ENCODE results near the gene CNNM3.
"Not testable (repeated sequence)": the region's sequence is repeated elsewhere in the genome, so short reads cannot be mapped to it uniquely, and the experiment has no call there.

The CNNM3 gene

DNA sequence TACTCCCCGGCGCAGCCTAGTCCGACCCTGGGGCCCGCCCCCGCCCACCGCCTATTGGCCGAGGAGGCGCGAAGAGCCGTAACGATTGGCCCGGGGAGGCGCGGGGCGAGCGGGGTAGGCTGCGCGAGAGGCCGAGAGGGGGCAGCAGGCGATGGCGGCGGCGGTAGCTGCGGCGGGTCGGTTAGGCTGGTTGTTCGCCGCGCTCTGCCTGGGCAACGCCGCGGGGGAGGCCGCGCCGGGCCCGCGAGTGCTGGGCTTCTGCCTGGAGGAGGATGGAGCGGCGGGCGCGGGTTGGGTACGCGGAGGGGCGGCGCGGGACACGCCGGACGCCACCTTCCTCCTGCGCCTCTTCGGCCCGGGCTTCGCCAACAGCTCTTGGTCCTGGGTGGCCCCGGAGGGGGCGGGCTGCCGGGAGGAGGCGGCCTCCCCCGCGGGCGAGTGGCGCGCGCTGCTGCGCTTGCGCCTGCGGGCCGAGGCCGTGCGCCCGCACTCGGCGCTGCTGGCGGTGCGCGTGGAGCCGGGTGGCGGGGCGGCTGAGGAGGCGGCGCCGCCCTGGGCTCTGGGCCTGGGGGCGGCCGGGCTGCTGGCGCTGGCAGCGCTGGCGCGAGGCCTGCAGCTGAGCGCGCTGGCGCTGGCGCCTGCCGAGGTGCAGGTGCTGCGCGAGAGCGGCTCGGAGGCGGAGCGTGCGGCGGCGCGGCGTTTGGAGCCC is at the start of gene CNNM3:
CNNM3 (plus strand) TSS at position 142 of the 709 bp plus-strand sequence; CDS start at position 152, 10 bp downstream.
- DNase-seq = peak; percentile 95

DNA sequence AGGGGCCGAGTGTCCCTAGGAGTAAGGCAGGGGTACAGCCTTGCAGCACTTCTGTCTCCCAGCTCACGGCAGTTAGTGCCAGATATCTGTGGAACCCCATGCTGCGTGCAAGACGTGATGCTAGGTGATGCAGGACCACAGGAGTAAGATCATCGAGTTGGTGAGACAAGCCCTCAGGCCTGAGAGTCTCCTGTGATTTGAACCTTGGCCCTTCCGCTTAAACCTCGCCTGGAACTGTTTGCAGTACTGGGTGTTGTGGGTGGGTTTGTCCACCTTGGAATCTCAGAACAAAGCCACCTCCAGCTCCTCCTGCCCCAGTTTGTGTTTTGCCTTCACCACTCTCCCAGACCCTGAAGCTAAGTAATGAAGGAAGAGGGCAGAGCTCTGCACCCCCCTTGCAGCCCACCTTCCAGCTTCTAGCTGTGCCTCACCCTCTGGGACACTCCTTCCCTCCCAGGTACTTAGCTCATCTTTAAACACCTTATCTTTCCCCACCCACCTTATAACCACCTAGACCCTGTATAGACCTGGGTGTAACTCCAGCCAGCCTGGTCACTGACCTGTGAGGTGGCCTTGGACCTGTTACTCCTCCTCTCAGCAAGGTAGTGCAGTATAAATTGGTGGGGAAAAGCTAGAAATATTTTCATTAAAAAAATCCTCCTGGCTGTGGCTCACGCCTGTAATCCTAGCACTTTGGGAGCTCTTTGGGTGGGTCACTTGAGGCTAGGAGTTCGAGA is 48.8 kb upstream of the CNNM3 start:
- DNase-seq = no peak

DNA sequence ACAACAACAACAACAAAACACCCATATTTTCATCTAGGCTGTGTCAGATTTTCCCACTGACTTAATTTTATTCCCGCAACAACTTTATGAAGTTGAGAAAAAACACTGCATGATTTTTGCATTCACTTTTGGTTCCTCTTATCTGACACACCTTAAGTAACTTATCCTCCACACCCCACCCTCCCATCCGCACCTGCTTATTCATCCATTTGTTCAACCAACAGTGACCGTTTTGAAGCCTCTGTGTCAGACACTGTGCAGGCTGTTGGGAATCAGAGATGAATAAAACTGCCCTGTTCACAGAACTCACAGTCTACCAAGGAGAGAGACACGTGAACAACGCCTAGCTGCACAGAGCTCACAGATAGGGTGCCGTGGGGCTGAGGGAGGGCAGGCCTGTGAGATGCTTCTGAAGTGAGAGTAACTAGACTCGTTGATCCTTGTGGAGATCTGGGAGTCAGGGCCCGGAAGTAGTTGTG is 47.9 kb upstream of the CNNM3 start:
- no peak for DNase-seq

- DNase-seq = no peak
Measured at GRCh38 chr2:96769814-96770213, 46.3 kb upstream of the CNNM3 start.

DNA sequence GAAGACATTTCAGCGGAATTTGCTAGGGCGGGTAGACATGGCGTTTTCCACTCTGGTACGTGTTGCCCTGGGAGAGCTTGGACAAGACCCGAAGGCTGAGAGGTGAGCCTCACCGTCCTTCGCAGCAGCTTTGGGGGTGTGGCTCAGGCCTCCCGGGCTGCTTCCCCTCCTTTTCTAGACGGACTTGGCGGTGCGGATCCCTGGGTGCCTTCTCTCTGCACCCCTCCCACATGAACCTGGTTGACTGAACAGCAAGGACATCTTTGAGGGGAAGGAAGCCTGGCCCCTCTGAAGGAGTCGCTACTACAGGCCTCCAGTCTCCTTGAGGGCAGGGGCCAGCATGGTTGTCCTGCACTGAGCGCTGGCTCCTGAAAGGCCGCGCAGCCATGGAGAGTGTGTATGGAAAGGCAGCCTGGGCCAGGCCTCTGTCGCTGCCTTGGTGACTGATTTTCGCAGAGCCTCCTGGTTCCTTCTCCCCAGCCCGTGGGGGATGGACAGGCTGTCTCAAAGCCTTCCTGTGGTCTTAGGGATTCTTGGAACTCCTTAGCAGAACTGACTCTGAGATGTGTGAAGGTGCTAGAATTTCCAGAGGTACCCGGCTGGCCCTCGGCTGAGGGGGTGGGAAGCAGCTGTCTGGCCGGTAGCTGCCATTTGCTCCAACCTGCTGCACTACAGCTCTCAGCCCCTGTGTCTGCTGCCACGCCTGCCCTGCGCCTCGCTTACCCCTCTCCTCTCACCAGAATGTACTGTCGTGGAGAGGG is 45.4 kb upstream of the CNNM3 start:
- DNase-seq = no peak

GRCh38 chr2:96771796-96772618 is 44.1 kb upstream of the CNNM3 start:
- no peak for DNase-seq

- no peak for DNase-seq
Measured at GRCh38 chr2:96772903-96773671, 43.0 kb upstream of the CNNM3 start.

DNA sequence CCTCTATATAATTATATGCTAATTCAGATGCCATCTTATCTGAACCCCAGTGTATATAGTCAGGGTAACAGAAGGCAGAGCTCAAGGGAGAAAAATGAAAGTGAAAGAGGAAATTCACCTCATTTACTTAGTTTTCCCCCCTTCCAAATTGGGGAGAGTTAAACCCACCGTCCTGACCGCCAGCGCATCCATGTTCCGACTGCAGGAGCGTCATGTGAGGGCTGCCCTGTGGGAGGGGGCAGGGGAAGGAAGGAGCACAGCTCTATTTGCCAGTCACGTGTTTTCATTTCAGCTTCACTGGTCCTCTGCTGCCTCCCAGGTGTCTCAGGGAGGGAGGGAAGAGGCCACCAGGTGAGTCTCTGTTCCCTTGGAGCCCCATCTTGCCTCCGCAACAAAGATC is 42.1 kb upstream of the CNNM3 start:
- peak; percentile 88 for DNase-seq

GRCh38 chr2:96775160-96775559 is 40.9 kb upstream of the CNNM3 start:
- DNase-seq = no peak

- DNase-seq = no peak
Measured at GRCh38 chr2:96783388-96783787, 32.7 kb upstream of the CNNM3 start.

GRCh38 chr2:96787411-96787810 is 28.7 kb upstream of the CNNM3 start:
- DNase-seq = no peak

DNA sequence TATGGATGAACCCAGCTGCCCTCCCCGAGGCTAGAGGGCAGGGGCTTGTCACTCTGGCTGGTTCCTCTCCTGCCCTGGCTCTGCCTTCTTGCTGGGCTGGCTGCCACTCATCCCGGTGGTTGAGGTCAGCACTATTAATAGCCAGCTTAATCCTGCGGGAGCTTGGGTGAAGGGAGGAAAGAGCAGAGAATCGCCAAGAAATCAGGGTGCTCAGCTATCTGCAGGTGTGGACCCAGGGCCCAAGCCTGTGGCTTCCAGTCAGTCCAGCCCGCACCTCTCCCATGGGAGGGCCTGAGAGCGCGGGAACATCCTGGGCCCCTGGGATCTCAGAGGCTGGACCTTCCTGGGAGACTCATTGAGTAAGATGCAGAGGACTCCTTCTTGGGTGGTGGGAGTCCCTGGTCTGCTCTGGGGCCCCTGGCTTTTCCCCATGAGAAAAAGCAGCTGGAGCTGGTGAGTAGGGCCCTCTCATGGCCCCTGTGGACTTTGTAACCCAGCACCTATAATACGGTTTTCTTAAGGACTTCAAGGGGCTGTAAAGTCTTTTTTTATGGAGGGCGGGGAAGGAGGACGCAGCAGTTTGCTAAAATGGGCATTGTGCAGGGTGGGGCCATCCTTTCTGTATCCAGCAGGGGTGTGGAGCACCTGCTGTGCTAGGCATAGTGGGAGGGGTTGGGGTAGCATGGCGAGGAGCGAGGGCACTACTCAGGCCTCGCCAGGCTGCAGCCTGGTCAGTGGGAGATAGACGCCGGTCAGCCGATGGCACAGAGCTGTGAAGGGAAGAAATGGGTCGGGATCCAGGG is 27.4 kb upstream of the CNNM3 start:
- DNase-seq = no peak

DNA sequence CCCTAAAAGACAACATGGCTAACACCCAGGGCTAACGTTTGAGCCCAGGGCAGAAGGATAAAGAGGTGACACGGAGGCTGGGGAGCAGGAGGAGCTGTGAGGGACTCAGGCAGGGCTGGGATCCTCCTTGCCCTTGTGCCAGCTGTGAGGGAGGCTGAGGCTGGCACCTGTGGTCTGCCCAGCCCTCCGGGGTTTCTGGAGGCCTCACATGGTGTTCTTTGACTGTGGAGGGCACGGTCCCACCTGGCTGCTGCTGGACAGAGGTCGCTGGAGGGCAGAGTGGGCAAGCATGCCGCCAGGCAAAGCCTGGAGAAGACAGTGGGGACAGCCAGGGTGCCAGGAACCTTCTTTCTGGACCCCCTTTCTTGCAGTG is 26.8 kb upstream of the CNNM3 start:
- DNase-seq = no peak

GRCh38 chr2:96792772-96793749 is 23.0 kb upstream of the CNNM3 start:
- DNase-seq = no peak

DNA sequence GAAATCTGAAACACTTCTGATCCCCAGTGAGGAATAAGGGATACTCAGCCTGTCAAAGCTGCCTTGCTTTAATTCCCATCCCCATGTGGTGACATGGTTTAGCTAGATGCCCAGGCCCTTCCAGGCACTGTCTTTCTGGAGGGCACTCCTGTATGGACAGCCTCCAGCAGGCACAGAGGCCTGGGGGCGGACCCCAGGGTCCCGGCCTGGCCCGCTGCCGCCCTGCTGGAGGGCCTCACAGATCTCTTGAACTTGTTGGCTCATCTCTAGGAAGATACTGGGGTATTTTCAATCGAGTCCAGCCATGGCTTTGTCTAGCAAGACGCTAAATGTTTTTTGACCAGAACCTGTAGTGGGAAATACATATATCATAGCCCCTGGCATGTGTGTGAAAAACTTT is 21.0 kb upstream of the CNNM3 start:
- DNase-seq = no peak

DNA sequence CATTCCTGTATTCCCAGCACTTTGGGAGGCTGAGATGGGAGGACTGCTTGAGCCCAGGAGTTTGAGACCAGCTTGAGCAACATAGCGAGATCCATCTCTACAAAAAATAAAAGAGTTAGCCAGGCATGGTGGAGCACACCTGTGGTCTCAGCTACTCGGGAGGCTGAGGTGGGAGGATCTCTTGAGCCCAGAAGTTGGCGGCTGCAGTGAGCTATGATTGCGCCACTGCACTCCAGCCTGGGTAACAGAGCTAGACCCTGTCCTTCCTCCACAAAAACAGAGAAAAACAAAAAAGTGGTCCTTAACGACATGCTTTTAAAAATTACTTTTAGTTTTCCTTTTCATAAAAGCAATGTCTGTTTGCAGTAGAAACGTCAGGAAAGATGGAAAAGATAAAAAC is 19.6 kb upstream of the CNNM3 start:
- DNase-seq = not testable (repeated sequence)

GRCh38 chr2:96797066-96797625 is 18.9 kb upstream of the CNNM3 start:
- no peak for DNase-seq

DNA sequence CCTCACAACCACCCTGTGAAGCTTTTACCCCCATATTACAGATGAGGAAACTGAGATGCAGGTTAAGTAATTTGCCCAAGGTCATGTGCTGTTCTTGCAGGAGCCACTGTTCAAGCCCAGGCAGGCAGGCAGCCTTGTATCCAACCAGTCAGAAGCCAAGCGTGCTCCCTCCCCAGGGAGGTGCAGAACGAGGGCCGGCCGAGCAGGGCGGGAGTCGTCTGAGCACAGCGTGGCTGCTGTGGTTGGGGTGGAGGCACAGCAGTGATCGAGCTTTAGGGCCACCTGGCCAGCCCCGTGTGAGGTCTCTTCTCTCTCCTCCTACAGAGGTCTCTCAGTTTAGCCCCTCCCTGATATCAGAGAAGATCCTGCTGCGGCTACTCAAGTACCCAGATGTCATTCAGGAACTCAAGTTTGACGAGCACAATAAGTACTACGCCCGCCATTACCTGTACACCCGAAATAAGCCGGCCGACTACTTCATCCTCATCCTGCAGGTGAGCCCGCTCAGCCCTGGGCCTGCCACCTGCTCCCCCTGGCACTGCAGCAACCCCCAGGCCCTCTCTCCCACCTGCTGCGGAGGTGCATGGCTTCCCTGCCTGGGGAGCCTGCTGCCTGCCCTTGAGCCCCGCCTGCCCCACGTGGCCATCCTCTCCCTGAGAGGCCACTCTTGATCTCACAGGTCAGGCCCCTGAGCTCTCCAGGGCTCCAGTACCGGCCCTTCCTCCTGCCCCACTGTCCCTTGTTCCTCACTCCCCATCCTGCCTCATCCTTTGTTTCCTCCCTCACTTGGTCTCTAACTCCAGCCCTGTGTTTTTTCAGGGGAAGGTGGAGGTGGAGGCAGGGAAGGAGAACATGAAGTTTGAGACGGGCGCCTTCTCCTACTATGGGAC is 17.1 kb upstream of the CNNM3 start:
- no peak for DNase-seq

GRCh38 chr2:96799623-96799935 is 16.5 kb upstream of the CNNM3 start:
- DNase-seq = no peak
